ENCODE data around the gene KDM4C.

KDM4C gene

GRCh38 chr9:7056254-7056653, 298.5 kb downstream of the KDM4C start:
- no peak for DNase-seq

GRCh38 chr9:7058473-7058872, 300.7 kb downstream of the KDM4C start:
- no peak for DNase-seq

- no peak for DNase-seq
Measured at GRCh38 chr9:7067169-7067568, 309.4 kb downstream of the KDM4C start.

- DNase-seq = no peak
Measured at GRCh38 chr9:7071916-7072315, 314.1 kb downstream of the KDM4C start.

- no peak for DNase-seq
Measured at GRCh38 chr9:7073706-7074105, 315.9 kb downstream of the KDM4C start.

GRCh38 chr9:7075154-7075553, 317.4 kb downstream of the KDM4C start:
- DNase-seq = no peak

- DNase-seq = no peak
Measured at GRCh38 chr9:7079051-7079450, 321.3 kb downstream of the KDM4C start.

GRCh38 chr9:7081065-7081600, 323.4 kb downstream of the KDM4C start:
- no peak for DNase-seq

- DNase-seq = no peak
Measured at GRCh38 chr9:7083192-7083591, 325.4 kb downstream of the KDM4C start.

- no peak for DNase-seq
Measured at GRCh38 chr9:7085357-7085756, 327.6 kb downstream of the KDM4C start.

GRCh38 chr9:7086389-7086788, 328.6 kb downstream of the KDM4C start:
- DNase-seq = no peak

GRCh38 chr9:7088611-7089010, 330.8 kb downstream of the KDM4C start:
- no peak for DNase-seq

- DNase-seq = no peak
Measured at GRCh38 chr9:7089406-7090193, 331.8 kb downstream of the KDM4C start.

GRCh38 chr9:7093040-7093439, 335.3 kb downstream of the KDM4C start:
- no peak for DNase-seq

GRCh38 chr9:7094052-7094451, 336.3 kb downstream of the KDM4C start:
- no peak for DNase-seq

- DNase-seq = no peak
Measured at GRCh38 chr9:7094576-7094975, 336.8 kb downstream of the KDM4C start.

- no peak for DNase-seq
Measured at GRCh38 chr9:7095058-7095457, 337.3 kb downstream of the KDM4C start.

GRCh38 chr9:7097040-7097715, 339.4 kb downstream of the KDM4C start:
- DNase-seq = no peak

GRCh38 chr9:7097785-7098752, 340.3 kb downstream of the KDM4C start:
- no peak for DNase-seq

GRCh38 chr9:7103367-7103766, 345.6 kb downstream of the KDM4C start:
- DNase-seq = no peak

- no peak for DNase-seq
Measured at GRCh38 chr9:7103771-7104170, 346.0 kb downstream of the KDM4C start.

- DNase-seq = no peak
Measured at GRCh38 chr9:7104625-7105024, 346.9 kb downstream of the KDM4C start.

GRCh38 chr9:7105095-7105494, 347.3 kb downstream of the KDM4C start:
- no peak for DNase-seq

Data from T-helper 2 cell (primary cell).